HG02759 (cell line): ENCODE measurements around the gene LRRC23.

Experiments
- ATAC-seq: cut with Tn5 transposase; IDR thresholded peaks from one replicate; pipeline ENCODE4 v1.9.1; 2021; ENCODE audit warnings: mild to moderate bottlenecking, moderate library complexity; ENCODE audit not compliant: unreplicated experiment

Gene LRRC23

GRCh38 chr12:6923851-6924250 lies 19.2 kb downstream of the LRRC23 start:
- ATAC-seq: no peak

GRCh38 chr12:6925239-6925539 lies 20.6 kb downstream of the LRRC23 start:
- no peak for ATAC-seq

- no peak for ATAC-seq
Measured at GRCh38 chr12:6925540-6926279, 21.1 kb downstream of the LRRC23 start.

- ATAC-seq: no peak
Measured at GRCh38 chr12:6927379-6928021, 22.9 kb downstream of the LRRC23 start, which contains the start of gene ATN1. Gene ATN1 (plus strand): TSS chr12:6927959. CDS start chr12:6934002, 6,043 bp downstream.

- ATAC-seq: no peak
Measured at GRCh38 chr12:6928022-6928702, 23.5 kb downstream of the LRRC23 start.

GRCh38 chr12:6928703-6929407 lies 24.2 kb downstream of the LRRC23 start:
- no peak for ATAC-seq

GRCh38 chr12:6929466-6930452 lies 25.1 kb downstream of the LRRC23 start:
- no peak for ATAC-seq

- ATAC-seq: no peak
Measured at GRCh38 chr12:6932766-6933165, 28.1 kb downstream of the LRRC23 start.

- no peak for ATAC-seq
Measured at GRCh38 chr12:6934110-6934509, 29.5 kb downstream of the LRRC23 start.

- no peak for ATAC-seq
Measured at GRCh38 chr12:6935371-6936193, 31.0 kb downstream of the LRRC23 start.

GRCh38 chr12:6936194-6936635 lies 31.6 kb downstream of the LRRC23 start:
- ATAC-seq: no peak

- ATAC-seq: peak; percentile 7
Measured at GRCh38 chr12:6936636-6937480, 32.2 kb downstream of the LRRC23 start.

- ATAC-seq: peak; percentile 92
Measured at GRCh38 chr12:6937481-6938352, 33.1 kb downstream of the LRRC23 start.

- no peak for ATAC-seq
Measured at GRCh38 chr12:6938353-6939190, 34.0 kb downstream of the LRRC23 start.

GRCh38 chr12:6939191-6939540 lies 34.5 kb downstream of the LRRC23 start:
- ATAC-seq: no peak

GRCh38 chr12:6941267-6941666 lies 36.6 kb downstream of the LRRC23 start:
- ATAC-seq: no peak

GRCh38 chr12:6941782-6942181 lies 37.2 kb downstream of the LRRC23 start:
- no peak for ATAC-seq
